ENCODE results near the gene PDIA5.

The PDIA5 gene

DNA sequence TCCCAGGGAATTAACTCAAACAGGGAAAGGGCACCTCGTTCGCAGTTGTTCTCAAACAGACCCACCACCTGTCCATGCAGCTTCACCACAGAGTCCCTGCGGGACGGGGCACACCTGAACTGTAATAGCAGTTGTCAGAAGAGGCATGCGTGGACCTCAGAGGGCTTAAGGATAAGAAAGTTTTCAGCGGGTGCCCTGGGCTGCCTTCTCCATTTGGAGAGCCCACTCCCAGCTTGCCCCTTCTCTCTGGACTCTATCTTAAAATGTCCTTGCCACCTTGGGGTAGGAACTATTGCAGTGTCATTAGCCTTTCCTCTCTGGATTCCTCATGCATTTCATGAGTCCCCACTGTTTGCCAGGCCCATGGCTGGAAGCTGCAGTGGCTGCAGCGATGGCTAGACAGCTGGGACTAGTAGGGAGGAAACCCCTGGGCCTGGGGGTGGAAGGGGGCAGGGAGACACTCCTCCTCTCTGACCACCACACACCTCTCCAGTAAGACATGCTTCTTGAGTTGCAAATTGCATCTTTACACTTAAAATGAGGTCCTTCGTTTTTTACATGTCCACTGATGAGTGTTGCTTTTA, 33.5 kb downstream of the PDIA5 start:
- Histone ChIP-seq H3K9ac (ENCODE audit: low read length) (no peak overlapping the region), H3K9me2 (ENCODE audit: low read depth, low read length) (no peaks in the 10 kb centered on the region), H3K27ac (ENCODE audit: low read depth, low read length, poor library complexity, severe bottlenecking) (no peak overlapping the region), H3K4me2 (ENCODE audit: low read length) (no peak overlapping the region), H3K4me1 (ENCODE audit: insufficient read depth, low read length, severe bottlenecking) (peaks cover 12% of the 10 kb centered on the region), H4K20me1 (ENCODE audit: insufficient read depth, low read length) (no peaks in the 10 kb centered on the region), H2AFZ (ENCODE audit: low read length) (no peak overlapping the region), H3K79me2 (ENCODE audit: insufficient read depth, low read length) (no peaks in the 10 kb centered on the region), H3K9me3 (ENCODE audit: low read length) (no peaks in the 10 kb centered on the region), H3K27me3 (ENCODE audit: insufficient read depth, low read length) (no peaks in the 10 kb centered on the region), H3K36me3 (ENCODE audit: insufficient read depth, low read length) (peaks cover 29% of the 10 kb centered on the region; the same call in 1 of the 2 replicates), H3F3A (ENCODE audit: insufficient read depth, low read length) (no peaks in the 10 kb centered on the region), H3K4me3 (ENCODE audit: low read depth, low read length, poor library complexity, severe bottlenecking) (no peak overlapping the region)
- TF ChIP-seq EZH2 (IDR thresholded peaks at IDR 0.05; ENCODE audit: borderline replicate concordance, low read length) = no peak
- TF ChIP-seq, protein P1, sequence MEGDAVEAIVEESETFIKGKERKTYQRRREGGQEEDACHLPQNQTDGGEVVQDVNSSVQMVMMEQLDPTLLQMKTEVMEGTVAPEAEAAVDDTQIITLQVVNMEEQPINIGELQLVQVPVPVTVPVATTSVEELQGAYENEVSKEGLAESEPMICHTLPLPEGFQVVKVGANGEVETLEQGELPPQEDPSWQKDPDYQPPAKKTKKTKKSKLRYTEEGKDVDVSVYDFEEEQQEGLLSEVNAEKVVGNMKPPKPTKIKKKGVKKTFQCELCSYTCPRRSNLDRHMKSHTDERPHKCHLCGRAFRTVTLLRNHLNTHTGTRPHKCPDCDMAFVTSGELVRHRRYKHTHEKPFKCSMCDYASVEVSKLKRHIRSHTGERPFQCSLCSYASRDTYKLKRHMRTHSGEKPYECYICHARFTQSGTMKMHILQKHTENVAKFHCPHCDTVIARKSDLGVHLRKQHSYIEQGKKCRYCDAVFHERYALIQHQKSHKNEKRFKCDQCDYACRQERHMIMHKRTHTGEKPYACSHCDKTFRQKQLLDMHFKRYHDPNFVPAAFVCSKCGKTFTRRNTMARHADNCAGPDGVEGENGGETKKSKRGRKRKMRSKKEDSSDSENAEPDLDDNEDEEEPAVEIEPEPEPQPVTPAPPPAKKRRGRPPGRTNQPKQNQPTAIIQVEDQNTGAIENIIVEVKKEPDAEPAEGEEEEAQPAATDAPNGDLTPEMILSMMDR (IDR thresholded peaks at IDR 0.05; ENCODE audit: low read length) = no peak

DNA sequence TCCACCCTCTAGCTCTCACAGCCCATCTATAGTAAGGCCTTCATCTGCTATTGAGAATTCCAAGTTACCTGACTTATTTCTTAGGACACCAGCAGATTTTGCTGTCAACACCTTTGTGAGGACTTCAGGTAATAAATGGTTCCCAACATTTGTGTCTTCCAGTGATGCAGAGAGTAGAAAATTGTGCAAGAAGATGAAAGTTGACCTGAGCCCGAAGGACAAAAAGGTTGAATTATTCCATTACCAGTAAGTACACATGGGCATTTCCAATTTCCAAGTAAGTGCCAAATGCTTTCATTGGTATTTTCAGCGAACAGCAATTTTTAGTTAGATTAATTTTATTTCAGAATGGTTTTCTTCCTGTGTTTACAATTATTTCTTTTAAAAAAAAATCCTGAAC, 35.4 kb downstream of the PDIA5 start:
- H3K4me1 ChIP-seq (ENCODE audit: insufficient read depth, low read length, severe bottlenecking) = peaks cover 20% of the 10 kb centered on the region
- no peak overlapping the region for H3K4me2 ChIP-seq (ENCODE audit: low read length)
- TF ChIP-seq EZH2 (IDR thresholded peaks at IDR 0.05; ENCODE audit: borderline replicate concordance, low read length) = no peak
- TF ChIP-seq, protein P1 (IDR thresholded peaks at IDR 0.05; ENCODE audit: low read length) = no peak
- no peaks in the 10 kb centered on the region for H4K20me1 ChIP-seq (ENCODE audit: insufficient read depth, low read length)
- H3K27me3 ChIP-seq (ENCODE audit: insufficient read depth, low read length) = no peaks in the 10 kb centered on the region
- H3F3A ChIP-seq (ENCODE audit: insufficient read depth, low read length) = no peaks in the 10 kb centered on the region
- no peaks in the 10 kb centered on the region for H3K9me2 ChIP-seq (ENCODE audit: low read depth, low read length)
- H3K79me2 ChIP-seq (ENCODE audit: insufficient read depth, low read length) = no peaks in the 10 kb centered on the region
- H3K9me3 ChIP-seq (ENCODE audit: low read length) = no peaks in the 10 kb centered on the region
- H3K36me3 ChIP-seq (ENCODE audit: insufficient read depth, low read length) = peaks cover 27% of the 10 kb centered on the region; the same call in 1 of the 2 replicates
- no peak overlapping the region for H2AFZ ChIP-seq (ENCODE audit: low read length)
- no peak overlapping the region for H3K4me3 ChIP-seq (ENCODE audit: low read depth, low read length, poor library complexity, severe bottlenecking)
- no peak overlapping the region for H3K27ac ChIP-seq (ENCODE audit: low read depth, low read length, poor library complexity, severe bottlenecking)
- no peak overlapping the region for H3K9ac ChIP-seq (ENCODE audit: low read length)

DNA sequence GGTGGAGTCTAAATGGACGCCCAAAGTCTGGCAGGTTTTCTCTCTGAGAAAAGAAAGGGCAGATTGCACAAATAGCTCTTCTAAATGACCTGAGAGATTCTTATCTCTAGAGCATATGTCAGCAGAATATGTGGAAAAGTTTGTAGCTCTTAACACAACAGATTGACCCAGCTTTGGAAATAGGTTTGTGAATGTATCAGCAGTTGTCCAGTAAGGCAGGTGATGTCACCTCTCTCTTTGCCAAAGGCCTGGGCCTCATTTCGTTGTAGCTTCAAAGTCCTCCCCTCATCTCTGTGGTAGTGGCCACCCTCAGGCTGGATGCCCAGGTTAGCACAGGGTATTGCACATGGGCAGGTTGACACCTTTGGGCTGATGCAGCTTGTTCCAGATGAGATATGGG, 36.0 kb downstream of the PDIA5 start:
- no peak overlapping the region for H3K9ac ChIP-seq (ENCODE audit: low read length)
- H3K36me3 ChIP-seq (ENCODE audit: insufficient read depth, low read length) = peaks cover 23% of the 10 kb centered on the region; the same call in 1 of the 2 replicates

More for the DNA sequence above, 36.0 kb downstream of the PDIA5 start:
- Histone ChIP-seq H3K9me2 (ENCODE audit: low read depth, low read length) (no peaks in the 10 kb centered on the region), H3K4me3 (ENCODE audit: low read depth, low read length, poor library complexity, severe bottlenecking) (no peak overlapping the region), H2AFZ (ENCODE audit: low read length) (no peak overlapping the region), H4K20me1 (ENCODE audit: insufficient read depth, low read length) (no peaks in the 10 kb centered on the region), H3K79me2 (ENCODE audit: insufficient read depth, low read length) (no peaks in the 10 kb centered on the region), H3K27me3 (ENCODE audit: insufficient read depth, low read length) (no peaks in the 10 kb centered on the region), H3K9me3 (ENCODE audit: low read length) (no peaks in the 10 kb centered on the region), H3F3A (ENCODE audit: insufficient read depth, low read length) (no peaks in the 10 kb centered on the region), H3K4me1 (ENCODE audit: insufficient read depth, low read length, severe bottlenecking) (peaks cover 20% of the 10 kb centered on the region), H3K27ac (ENCODE audit: low read depth, low read length, poor library complexity, severe bottlenecking) (no peak overlapping the region), H3K4me2 (ENCODE audit: low read length) (no peak overlapping the region)
- TF ChIP-seq, protein P1 (IDR thresholded peaks at IDR 0.05; ENCODE audit: low read length) = no peak
- no peak for TF ChIP-seq EZH2 (IDR thresholded peaks at IDR 0.05; ENCODE audit: borderline replicate concordance, low read length)
